Activated CD4-positive, alpha-beta T cell treated with anti-CD3 and anti-CD28 coated beads, Interleukin-2, amount 50 U/mL, for 24 hours (primary cell): ENCODE measurements around the gene CALML3.

Experiments used
- DNase-seq, 2 donors: peaks; one replicate each; pipeline ENCODE4 v3.0.0-alpha.2; 2020; ENCODE audit warnings: low read depth in 1 of 2, low spot score in 1 of 2

The CALML3 gene

DNA sequence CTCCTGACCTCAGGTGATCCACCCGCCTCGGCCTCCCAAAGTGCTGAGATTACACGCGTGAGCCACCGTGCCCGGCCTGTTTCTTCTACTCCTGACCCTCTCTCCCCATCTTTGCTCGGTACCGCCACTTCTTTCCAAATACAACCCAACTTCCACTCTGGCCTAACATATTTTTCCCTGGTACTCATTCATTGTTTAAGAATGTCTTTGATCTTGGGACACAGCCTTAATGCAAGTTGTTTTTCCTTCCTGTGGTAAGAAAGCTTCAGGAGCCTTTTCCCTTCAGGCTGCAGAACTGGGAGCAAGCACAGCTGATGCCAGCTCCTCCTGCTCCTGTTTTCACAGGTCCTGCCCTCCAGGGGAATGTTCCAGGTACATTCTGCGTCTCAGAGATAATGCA lies 13.7 kb downstream of the CALML3 start:
- no peak for DNase-seq

DNA sequence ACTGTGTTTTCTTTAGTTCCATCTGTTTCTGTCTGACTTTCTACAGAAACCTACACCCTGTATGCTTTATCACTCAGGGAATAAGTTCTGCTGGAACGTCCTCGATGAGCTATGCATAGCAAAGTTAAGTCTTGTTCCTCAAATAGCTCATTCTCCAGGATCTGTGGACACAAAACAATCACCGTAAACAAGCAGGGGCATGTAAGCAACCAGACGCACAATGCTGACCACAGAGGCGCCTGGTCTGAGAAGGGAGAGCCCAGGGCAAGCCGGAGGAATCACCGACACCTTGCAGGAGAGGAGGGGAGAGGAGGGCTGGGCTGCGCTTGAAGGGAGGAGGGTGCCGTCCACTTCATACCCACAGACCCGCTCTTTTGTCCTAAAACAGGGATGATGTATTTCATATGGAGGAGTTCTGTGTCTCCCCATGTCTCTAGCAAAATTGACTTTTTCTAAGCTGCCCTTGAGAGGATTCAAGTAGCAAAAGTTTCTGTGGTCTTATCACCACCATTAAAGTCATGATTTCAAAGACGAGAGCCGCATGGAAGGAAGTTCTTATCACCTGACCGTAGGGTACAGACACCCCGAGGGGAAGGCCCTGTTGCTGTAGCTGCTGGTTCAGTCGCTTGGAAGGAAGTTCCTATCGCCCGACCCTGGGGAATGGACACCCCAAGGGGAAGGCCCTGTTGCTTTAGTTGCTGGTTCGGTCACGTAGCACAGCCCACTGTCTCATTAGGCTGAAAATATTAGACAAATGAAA lies 14.3 kb downstream of the CALML3 start:
- DNase-seq = no peak

DNA sequence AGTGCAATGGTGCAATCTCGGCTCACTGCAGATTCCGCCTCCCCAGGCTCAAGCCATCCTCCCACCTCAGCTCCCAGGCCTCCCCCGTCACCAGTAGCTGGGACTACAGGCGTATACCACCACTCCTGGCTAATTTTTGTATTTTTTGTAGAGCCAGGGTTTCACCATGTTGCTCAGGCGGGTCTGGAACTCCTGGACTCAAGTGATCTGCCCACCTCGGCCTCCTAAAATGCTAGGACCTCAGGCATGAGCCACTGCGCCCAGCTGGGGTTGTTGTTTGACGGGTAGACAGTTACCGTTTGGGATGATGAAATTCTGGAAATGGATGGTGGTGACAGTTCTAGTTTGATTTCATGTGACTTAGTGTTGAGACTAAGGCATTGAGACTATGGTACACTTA lies 15.3 kb downstream of the CALML3 start:
- DNase-seq = no peak

DNA sequence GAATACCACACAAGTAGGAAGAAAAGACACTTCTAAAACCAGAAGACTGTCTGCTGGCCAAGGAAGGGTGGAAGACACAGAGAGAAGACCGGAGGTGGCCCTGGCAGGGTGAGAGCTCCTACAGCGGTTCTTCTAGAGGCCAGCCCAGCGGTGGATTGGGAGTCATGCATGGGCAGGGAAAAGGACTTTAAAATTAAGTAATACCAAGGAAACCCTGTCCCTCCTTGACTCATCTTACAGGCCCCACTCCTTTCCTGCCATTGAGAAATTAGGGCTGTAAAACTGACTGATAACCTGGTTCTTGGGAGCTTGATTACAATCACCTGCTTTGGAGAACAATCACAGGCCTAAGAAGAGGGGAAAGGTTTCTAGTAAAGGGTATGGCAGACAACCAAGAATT lies 16.1 kb downstream of the CALML3 start:
- DNase-seq = no peak

DNA sequence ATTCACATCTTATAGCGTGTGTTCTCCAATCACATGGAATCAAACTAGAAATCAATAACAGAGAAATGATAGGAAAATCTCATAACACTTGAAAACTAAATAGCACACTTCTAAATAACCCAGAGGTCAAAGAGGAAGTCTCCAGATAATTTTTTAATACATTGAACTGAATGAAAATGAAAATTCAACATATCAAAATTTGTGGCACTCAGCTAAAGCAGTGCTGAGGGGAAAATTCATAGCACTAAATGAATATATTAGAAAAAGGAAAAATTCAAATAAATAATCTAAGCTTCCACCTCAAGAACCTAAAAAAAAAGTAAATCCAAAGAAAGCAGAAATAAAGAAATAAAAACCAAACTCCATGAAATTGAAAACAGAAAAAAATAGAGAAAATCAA lies 17.3 kb downstream of the CALML3 start:
- no peak for DNase-seq

DNA sequence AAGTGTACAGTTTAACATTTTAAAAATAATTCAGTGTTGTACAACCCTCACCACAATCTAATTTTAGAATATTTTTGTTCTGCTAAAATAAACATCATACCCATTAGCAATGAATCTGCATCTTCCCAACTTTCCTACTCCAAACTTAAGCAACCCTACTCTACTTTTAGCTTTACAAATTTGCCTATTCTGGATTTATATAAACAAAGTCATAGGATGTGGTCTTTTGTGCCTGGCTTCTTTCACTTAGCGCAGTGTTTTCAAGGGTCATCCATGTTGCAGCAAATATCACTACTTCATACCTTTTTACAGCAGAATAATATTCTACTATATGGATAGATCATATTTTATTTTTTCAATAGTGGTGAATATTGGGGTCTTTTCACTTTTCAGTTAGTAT lies 18.9 kb downstream of the CALML3 start:
- DNase-seq = no peak

DNA sequence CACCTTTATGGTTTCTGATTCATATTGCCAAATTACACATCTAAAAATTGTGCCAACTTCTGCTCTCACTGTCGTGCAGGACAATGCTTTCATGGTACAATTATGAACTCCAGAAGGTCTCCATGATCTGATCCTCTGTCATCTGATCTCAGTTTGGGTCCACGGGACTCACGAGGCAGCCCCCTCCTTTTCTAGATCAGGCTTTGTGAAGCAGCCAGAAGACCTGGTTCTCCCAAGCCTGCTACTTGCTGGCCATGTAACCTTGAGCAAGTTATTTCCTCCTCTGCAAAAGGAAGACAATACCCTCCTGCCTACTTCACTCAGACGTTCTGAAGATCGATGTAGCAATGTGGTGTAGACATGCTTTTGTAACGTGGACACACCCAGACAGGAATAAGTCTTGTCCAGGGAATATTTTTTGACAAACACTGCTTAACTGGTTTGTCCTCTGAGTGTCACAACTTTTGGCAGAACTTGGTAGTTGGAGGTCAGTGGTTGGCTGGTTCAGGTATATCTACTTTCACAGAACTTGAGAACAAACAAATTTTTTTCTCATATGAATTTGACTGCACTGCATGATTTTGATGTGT lies 19.6 kb downstream of the CALML3 start:
- no peak for DNase-seq

DNA sequence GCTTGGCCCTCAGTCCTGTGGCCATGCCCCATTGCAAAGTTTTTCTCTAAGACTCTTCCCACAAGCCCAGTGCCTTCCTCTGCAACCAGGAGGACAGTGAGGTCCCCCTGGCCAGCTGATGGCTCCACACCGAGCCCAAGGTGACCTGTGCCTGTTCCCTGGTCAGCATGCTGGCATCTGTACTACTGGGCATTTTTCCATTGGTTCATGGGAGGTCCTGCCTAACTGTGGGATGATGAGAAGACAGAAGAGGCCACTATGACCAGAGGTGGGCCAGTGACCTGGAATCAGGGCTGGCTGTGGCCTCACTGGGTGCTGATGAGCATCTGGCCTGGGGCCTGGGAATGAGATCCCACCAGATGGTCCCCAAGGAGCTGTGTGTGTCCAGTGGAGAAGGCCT lies 20.2 kb downstream of the CALML3 start:
- DNase-seq = no peak

DNA sequence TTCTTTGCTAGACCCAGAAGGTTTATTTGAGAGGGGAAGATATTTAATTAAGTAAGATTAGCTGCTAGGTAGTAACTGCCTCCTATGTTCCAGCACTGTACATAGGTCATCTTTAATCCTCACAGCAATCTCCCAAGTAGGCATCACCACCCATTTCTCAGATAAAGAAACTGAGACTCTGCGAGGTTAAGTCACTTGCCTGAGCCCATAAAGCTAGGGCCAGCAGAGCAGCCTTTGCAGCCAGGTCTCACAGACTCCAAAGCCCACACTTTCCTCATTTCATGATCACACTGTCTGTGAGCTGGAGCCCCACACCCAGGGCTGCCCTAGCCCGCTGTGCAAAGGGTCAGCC lies 20.6 kb downstream of the CALML3 start:
- no peak for DNase-seq

DNA sequence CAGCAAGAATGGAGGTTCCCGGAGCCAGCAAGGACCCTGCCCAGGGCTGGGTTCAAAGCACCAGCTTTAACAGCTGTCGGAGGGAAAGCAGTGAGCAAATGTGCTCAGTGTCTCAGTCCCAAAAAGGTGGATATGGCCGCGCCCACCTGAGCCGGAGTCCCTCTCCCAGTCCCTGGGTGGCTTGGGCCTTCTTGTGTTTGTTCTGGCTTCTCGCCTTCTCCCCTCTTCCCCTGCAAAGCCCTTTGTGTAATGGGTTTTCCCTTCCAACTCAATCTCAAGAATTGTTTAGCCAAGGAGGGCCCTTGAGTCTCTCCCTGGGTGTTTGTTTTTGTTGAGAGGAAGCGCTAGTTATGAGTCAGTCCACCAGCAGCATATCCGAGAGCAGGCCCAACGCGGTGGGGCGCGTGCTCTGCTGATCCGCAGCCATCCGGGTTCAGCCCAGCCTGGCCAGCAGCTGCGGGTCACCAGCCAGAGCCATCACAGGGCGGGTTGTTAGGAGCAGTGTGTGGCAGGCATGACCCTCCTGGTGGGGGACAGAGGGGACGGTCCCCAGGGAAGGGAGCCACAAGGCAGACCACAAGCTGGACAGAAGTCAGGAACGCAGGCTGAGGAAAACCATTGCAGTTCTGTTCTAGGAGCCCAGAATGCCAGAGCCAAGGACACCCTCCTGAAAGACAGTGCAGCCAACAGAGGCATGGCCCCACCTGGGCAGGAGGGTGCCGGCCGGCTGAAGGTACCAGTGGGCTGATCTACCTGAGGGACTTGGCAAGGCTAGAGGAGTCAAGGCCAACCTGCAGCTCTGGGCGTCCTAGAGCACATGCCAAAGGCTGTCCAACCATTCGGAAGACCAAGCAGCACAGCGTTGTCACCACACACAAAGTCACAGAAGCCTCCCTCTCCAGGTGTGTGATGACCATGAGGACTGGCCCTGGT lies 21.3 kb downstream of the CALML3 start:
- no peak for DNase-seq

DNA sequence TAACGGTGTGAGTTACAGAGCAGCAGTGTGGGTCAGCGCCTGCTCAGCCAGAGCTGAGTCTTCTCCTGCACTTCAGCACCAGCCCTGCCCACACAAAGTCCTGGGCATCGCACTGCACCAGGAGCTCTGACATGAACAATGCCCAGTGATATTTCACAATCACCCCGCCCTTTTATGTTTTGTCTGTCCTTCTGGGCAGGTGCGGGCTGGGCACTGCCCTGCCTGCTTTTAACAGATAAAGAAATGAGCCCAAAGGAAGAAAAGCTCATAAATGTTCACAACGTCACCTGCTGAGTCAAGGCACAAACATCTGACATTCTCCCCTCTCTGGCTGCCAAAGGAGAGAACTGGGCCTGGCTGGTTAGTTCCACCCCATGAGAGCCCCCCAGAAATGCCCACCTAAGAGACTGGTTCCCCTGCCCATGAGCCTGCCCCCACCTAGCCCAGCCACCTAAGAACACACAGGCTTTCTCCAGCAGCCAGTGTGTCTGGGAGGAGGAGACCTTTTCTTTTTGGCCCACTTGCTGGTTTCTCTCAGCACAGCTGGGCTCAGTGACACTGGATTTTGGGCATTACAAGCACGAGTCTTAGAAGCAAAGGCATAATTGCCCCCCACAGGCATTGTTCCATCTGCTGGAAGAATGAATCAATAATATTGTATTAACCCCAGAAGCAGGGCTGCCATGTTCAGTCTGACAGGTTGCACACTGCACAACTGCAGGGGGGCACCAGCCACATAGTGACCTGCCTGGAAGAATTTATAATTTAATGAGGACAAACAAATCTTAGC lies 22.3 kb downstream of the CALML3 start:
- DNase-seq = no peak

DNA sequence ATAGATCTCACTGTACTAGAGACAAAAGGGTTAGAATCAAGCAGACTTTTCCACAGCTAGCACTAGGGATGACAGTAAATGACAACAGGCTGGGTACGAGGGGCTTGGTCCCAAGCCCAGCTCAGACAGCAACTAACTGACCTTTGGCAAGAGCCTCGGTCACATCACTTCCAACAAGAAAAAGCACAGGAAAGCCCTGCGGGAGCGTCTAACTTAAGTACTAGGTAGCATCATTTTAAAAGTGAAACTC lies 22.8 kb downstream of the CALML3 start:
- no peak for DNase-seq

DNA sequence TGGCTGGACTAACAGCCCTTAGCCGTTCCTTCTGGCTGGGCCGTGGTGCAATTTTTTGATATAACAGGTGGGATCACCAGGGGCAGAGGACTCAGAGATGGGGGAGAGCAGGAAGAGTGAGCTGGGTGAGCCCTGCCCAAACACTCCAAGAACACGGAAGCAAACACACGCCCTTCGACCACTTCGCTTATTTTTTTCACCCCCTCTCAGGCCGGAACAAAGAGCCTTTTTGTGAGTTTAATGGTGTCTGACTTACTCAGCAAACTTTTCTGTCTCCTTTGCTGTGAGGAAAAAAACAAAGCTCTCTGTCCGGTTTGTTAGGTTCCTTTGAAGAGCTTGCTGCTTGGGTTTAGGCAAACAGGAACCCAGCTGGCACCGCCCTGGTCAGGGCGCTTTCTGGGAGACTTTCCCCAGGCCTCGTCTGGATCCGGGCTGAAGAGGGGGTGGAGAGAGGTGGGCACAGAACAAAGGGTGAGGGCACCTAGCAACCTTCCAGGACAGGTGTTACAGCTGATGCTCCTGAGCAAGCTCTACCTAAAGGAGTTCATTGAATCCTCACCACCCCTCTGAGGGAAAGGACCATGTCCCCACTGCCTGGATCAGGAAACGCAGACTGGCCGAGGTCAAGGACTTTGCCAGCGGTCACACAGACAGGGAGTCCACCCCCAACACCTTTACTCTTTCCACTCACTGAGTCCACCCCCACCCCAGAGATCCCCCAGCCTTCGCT lies 23.3 kb downstream of the CALML3 start:
- no peak for DNase-seq

DNA sequence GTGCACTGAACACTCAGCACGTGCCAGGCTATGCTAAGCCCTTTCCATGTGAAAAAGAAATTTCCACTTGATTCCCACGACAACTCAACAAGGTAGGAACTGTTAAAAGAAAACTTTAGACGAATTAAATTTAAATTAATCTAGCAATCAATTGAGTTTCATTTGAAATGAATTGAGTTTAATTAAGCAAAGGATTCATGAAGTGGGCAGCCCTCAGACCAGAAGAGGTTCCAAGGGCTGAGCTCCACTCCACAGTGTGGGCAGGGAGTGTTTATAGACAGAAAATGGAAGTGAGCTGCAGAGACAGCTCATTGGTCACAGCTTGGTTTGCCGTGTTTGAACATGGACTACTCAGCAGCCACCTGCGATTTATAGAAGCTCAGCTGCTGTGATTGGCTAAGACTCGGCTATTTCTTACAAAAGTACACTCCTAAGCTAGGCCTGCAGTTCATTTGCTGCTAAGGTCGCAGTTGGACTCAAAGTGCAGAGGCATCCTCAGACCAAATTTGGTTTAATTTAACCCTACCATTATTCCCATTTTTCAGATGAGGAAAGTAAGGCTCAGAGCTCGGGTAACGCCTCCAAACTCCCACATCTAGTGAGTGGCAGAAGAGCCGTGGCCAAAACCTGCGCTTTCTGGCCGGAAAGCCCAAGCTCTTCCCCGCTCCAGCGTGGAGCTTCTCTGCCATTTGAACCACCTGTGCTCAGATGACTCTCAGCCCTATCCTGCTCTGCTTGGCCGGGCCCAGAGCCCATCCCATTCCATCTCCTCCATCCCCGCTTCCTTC lies 24.9 kb downstream of the CALML3 start:
- DNase-seq = no peak

DNA sequence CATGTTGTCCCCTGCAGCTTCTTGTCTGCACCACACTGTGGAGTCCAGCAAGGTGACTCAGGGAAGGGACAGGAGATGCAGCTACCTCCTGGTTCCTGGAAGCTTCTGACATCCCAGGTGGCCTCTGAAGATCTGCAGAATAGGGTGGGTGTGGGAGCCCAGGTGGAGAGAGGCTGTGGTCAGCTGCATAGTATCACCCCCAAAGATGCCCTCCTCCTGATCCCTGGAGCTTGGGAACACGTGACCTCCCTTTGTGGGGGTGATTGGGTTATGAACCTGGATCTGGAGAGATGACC lies 25.4 kb downstream of the CALML3 start:
- DNase-seq = no peak

DNA sequence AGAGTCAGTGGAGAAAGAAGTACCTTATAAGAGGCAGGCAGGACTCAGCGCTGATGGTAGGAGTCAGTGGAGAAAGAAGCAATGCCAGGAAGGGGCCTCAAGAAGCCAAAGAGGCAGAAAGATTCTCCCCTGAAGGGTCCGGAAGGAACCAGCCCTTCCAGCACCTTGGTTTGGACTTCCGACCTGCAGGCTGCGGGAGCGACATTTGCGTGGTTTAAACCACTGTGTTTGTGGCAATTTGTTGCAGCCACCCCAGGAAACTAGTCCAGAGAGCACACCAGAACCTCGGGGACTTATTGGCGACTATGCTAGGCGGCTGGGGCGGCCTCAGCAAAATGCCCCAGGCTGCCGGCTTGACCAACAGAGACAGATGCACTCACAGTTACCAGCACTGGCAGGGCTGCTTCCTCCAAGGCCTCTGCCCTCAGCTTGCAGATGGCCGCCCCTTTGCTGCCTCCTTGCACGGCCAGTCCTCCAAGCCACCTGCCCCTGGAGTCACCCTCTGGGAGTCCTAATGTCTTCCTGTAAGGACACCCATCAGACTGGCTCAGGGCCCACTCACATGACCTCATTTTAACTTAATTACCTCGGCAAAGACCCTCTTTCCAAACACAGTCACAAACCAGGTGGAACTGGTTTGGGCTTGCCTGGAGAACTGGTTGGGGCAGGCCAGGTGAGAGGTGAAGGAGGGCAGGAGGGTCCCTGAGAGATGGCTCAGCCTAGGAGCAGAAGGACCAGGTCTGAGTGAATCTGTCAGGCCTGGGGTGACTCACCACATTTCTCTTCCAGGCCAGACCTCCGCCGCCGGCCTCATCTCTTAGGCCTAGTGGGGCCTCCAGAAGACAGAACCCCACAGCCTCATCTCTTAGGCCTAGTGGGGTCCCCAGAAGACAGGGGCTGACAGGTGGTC lies 26.1 kb downstream of the CALML3 start:
- DNase-seq = no peak

DNA sequence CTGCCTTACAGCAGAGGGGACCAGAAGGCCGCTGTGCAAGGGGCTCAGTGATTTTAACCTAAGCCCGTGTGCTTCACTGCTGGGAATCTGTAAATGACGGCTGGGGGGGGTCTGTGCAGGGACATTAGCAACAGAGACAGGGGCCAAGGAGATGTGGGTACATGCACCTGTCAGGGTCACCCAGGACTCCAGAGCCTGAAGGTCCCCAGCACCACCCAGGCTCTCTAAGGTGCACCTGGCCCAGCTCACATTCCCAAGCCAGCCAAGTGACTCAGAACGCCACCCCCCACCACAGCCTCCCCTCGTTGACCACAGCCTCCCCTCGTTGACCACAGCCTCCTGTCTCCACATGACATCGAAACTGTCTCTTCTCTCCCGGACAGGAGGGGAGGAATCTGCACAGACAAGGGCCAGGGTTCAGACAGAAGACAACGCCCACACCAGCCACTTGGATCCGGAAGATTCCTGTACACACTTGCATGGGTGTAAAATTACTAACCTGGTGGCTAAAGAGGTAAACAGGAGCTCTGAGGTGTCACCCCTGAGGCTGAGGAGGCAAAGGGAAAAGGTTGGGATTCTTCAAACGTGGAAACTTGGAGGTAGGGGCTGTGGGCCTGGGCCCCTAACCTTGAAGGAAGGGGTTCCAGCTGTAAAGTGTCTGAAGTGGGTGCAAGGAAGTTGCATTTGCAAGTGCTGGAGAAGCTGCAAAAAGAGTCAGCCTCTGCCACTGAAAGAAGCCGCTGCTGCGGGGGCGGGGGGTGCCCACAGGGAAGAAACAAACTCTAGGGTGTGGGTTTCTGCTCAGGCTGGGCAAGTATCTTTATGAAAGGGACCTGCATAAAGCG lies 27.0 kb downstream of the CALML3 start:
- peak in 1 of 2 donors; percentile 48 for DNase-seq
